Measurements from ENCODE around the gene RASGRF1. TPM values are rescaled to one million over a fixed set of nuclear protein-coding genes. Genes with fewer than 3 reads are reported as not detected.
"Not testable (repeated sequence)": the region's sequence is repeated elsewhere in the genome, so short reads cannot be mapped to it uniquely, and the experiment has no call there.

The RASGRF1 gene
- total RNA-seq, 1 donor from 2014 or later, result 0.11 TPM

GRCh38 chr15:79018960-79019359 lies 71.6 kb downstream of the RASGRF1 start:
- DNase-seq (ENCODE audit: low spot score), result no peak
- intact Hi-C loops (cut with DNase I), result no loop called here

DNA sequence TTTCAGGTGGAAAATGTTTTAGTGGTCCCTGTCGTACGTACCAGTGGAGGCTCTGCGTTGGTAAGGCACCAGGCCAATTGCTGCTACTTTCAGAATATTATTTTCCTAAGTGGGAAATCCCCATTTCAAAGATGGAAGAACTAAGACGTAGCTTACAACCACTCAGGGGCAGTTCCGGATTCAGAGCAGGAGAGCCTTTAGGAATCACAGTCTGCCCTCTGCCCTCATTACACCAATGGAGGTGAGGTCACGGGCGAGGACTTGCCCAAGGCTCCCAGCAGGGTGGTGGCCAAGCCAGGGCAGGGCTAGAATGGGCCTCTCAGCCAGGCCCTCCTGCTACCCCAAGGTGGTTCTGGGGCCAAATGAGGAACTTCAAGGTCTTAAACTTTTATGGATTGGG lies 72.6 kb downstream of the RASGRF1 start:
- intact Hi-C loops (cut with DNase I), result no loop called here
- no peak for DNase-seq (ENCODE audit: low spot score)

DNA sequence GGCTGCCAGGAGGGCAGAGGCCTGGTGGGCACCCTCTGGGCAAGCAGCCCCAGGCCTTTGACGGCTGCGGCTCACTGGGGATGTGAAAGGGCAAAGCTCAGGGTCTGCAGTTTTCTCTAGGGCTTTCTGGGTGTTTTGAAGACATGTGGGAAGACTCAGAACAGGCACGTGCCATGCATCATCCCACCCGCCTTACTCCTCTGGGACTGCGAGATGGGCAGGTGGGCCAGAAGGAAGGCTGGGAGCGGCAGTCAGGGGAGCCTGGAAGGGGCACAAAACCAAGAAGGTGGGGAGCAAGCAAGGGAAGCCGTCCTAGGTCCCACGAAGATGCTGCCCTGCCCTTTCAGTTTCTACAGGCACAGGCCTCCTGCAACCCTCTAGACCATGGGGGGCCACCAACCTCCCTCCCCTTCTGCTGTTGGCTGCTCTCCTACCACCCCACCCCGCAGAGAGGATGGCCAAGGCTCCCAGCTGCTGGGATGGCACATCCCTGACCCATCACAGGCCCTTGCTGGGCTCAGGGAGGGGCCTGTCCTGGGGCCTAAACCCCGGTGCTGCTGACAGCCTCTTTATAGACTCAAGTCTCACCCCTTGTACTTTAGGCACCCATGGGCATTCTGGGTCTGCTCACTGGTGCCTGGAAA lies 73.9 kb downstream of the RASGRF1 start:
- DNase-seq (ENCODE audit: low spot score), result no peak
- intact Hi-C loops (cut with DNase I), result no loop called here

GRCh38 chr15:79015416-79015815 lies 75.2 kb downstream of the RASGRF1 start:
- intact Hi-C loops (cut with DNase I), result no loop called here
- DNase-seq (ENCODE audit: low spot score), result no peak

GRCh38 chr15:79010278-79010677 lies 80.3 kb downstream of the RASGRF1 start:
- DNase-seq (ENCODE audit: low spot score), result no peak
- intact Hi-C loops (cut with DNase I), result no loop called here

- intact Hi-C loops (cut with DNase I), result no loop called here
- DNase-seq (ENCODE audit: low spot score), result no peak
Observed at GRCh38 chr15:79009379-79009778, 81.2 kb downstream of the RASGRF1 start.

DNA sequence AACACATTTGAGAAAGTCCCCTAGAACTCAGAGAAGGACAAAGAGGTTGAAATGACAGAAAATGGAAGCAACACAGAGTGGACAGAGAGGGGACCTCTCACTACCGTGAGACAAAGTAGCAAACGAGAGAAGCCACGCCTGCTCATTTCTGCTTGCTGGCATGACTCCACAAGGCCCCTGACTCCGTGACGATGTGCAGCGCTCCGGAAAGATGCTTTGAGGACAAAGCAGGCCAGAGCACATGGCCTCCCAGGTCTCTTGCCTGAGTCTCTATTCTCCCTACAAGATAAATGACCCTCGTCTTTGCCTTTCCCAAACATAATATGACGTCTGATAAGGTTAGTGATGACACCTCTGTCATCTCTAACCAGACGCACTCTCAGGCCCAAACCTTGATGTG lies 81.9 kb downstream of the RASGRF1 start:
- intact Hi-C loops (cut with DNase I), result no loop called here
- DNase-seq (ENCODE audit: low spot score), result no peak

GRCh38 chr15:79007066-79007465 lies 83.5 kb downstream of the RASGRF1 start:
- no peak for DNase-seq (ENCODE audit: low spot score)
- intact Hi-C loops (cut with DNase I), result no loop called here

DNA sequence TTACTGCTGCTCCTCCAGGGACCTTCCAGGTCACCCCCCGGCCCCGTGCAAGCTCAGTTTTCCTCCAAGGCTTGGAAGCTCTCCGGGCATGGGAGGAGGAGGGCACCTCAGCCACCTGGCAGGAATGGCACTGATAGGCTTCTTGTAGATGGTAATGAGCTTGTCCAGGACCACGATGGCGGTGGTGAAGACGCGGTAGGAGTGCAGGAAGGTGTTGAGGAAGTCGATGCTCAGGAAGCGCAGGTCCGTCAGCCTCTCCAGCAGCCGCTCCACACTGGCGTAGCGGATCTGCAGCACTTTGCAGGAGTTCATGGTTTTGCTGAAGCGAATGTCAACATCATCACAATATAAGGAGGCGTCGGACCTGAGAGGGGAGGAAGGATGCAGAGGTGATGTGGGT lies 84.5 kb downstream of the RASGRF1 start:
- DNase-seq (ENCODE audit: low spot score), result no peak
- intact Hi-C loops (cut with DNase I), result no loop called here

DNA sequence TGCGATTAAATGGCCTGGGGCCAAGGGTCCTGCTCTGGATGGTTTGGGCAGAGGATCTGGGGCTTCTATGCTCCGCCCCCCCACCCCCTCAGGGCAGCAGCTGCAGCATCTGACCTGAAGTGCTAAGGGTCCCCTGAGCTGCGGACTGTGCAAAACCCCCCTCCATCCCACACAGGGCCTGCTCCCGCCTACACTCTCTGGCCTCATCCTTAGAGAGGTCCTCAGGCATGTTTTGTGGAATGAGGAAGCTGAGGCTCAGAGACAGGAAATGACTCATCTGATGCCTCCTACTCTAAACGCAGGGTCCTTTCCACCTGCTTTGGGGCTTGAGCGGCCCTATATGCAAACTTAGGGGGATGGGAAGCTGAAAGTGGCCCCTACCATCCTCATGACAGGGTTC lies 86.2 kb downstream of the RASGRF1 start:
- no peak for DNase-seq (ENCODE audit: low spot score)
- intact Hi-C loops (cut with DNase I), result no loop called here

- no peak for DNase-seq (ENCODE audit: low spot score)
- intact Hi-C loops (cut with DNase I), result no loop called here
Observed at GRCh38 chr15:79003896-79004295, 86.7 kb downstream of the RASGRF1 start.

DNA sequence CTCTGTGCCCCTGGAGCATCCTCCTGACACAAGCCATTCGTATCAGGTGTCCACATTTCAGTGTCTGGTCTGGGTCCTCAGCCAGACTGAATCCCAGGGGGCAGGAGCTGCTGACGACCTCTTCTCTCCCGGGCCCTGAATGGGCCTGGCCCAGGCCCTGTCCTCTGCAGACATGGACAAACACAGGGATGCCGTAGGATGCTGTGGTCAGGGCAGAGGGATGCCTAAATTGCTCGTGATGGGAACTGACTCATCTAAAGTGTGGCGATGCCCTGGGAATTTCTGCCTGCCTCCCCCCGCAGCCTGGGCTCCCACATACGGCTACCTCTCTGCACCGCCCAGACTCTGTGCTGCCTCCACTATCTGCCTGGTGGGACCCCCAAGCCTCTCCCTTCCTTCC lies 87.3 kb downstream of the RASGRF1 start:
- intact Hi-C loops (cut with DNase I), result no loop called here
- no peak for DNase-seq (ENCODE audit: low spot score)

DNA sequence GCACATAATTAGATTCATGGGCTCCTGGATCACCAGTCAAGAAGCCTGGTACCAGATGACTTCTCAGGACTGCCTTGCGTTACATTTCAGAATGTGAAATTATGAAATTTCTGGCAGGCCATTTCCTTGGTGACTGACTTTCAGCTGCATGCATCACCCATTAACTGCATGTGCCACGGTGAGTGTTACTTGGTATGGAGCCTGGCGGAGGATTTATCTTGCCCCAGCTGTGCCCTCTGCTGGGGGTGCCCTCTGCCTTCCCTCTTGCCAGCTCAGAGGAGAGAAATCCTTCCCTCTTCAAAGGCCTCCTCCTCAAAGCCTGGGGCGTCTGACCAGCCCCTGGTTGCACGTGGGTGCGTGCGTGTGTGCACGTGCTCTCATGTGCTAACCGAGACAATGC lies 88.0 kb downstream of the RASGRF1 start:
- intact Hi-C loops (cut with DNase I), result no loop called here
- DNase-seq (ENCODE audit: low spot score), result no peak

- intact Hi-C loops (cut with DNase I), result no loop called here
- no peak for DNase-seq (ENCODE audit: low spot score)
Observed at GRCh38 chr15:78999636-79000035, 90.9 kb downstream of the RASGRF1 start.

DNA sequence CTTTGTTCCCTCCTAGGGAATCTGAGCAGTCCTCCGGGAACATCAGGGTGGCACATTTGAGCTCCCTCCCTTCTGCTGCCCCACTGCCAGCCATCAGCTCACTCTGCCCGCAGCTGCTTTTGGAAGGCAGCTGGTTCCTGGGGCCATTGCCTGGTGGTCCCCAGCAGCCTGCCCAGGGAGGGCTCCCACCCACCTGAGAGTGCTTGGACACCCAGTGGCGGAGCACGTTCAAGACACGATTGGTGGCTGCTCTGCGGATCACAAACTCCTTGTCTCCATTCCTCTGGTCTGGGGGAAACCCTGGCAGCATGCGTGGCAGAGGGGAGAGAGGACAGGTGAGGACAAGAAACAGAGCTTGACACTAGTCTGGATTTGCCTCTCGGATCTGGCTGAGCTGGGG lies 92.1 kb downstream of the RASGRF1 start:
- intact Hi-C loops (cut with DNase I), result no loop called here
- DNase-seq (ENCODE audit: low spot score), result no peak

GRCh38 chr15:78997981-78998499 lies 92.5 kb downstream of the RASGRF1 start:
- intact Hi-C loops (cut with DNase I), result no loop called here
- no peak for DNase-seq (ENCODE audit: low spot score)

- no peak for DNase-seq (ENCODE audit: low spot score)
- intact Hi-C loops (cut with DNase I), result no loop called here
Observed at GRCh38 chr15:78996894-78997275, 93.7 kb downstream of the RASGRF1 start.

DNA sequence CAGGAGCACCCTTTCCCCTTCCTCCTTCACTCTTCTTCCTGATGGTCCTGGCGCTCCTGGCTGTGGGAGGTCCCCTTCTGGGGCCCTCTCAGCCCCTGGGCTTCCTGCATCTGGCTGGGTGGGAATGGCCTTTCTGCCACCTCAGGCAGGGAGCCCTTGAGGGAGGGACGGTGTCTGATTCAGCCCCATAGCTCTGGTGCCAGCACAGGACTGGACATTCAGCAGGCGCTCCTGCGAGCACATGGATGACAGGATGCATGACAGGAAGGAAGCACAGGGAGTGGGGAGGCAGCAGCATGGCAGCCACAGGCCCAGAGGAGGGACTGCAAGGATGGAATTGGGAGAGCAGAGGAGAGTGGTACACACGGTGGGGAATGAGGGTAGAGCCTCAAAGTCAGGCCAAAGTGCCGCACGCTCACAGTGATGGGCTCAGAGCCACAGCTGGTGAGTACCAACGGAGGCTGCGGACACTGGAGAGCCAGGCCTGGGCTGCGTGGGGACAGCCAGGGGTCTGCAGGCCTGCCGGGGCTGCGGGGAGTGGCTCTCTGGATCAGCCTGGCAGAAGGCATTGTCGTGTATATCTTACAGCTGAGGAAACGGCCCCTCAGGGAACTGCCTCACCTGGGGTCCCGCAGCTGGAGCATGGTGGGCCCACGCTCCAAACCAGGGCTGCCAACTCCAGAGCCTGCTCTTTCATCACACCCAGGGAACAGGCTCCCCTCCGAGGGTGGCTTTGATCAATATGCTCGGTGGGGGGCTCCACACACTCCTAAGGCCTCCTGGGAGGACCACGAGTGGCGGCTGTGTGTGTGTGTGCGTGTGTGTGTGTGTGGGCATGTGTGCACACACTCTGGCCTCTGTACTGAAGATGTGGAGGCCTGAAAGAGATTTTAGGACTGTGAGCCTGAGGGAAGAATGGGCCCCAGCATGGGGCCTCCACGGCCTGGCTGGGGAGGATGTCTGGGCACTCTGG lies 94.4 kb downstream of the RASGRF1 start:
- intact Hi-C loops (cut with DNase I), result no loop called here
- DNase-seq (ENCODE audit: low spot score), result no peak

DNA sequence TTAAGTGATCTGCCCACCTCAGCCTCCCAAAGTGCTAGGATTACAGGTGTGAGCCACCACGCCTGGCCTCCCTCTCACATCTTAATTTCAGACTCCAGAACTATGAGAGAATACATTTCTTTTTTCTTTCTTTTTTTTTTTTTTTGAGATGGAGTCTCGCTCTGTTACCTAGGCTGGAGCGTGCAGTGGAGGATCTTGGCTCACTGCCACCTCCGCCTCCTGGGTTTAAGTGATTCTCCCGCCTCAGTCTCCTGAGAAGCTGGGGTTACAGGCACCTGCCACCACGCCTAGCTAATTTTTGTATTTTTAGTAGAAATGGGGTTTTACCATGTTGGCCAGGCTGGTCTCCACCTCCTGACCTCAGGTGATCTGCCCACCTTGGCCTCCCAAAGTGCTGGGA lies 95.4 kb downstream of the RASGRF1 start:
- DNase-seq (ENCODE audit: low spot score); intact Hi-C loops (cut with DNase I): not testable (repeated sequence)

DNA sequence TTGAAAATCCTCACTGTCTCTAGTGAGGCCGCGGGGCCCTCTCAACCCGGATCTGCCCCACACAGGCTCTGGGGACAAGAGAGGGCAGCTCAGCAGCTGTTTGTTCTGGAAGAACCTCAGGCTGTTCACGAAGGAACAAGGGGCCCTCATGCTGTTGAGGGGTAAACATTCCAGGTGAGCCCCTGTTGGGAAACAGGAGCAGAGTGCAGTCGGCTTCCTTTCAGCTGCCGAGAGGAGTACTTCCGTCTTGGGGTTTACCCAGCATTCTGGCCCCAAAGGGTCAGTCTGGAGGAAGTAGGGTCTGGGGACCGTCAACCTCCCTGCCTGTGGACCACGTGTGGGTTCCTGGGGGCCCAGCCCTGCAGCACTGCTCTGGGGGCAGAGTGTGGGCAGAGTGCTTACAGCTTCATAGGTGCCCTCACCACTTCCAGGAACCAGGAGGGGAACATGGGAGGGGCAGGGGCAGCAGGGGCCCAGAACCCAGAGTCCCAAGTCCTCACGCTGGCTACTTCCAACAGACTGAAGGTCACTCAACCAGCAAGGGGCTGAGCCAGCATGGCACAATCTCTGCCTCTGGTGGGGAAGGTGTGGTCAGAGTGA lies 96.5 kb downstream of the RASGRF1 start:
- DNase-seq (ENCODE audit: low spot score), result no peak
- intact Hi-C loops (cut with DNase I), result no loop called here

Measured in cardiac septum (tissue), 1 donor.